Liver (tissue), 9 donors: ENCODE measurements around the gene BID. TPM values are rescaled to one million over a fixed set of nuclear protein-coding genes. Genes with fewer than 3 reads are reported as not detected.

Experiments
- DNase-seq: peaks from one replicate; pipeline ENCODE4 v3.0.0-alpha.2; 2017; ENCODE audit warnings: low spot score
- H3K27ac ChIP-seq, 2 donors: one replicate each; pipeline ENCODE4 v1.7.0; 2013; ENCODE audit warnings: inconsistent platforms in 2 of 2, low read length in 2 of 2, control low read depth in 1 of 2, low read depth in 1 of 2, mild to moderate bottlenecking in 1 of 2
- H3K27me3 ChIP-seq, 4 donors: one replicate each; pipeline versions ENCODE4 v1.6.1 to v1.7.0; 2013; ENCODE audit warnings: low read length in 3 of 4, inconsistent platforms in 1 of 4, mild to moderate bottlenecking in 1 of 4, moderate library complexity in 1 of 4; ENCODE audit not compliant: control insufficient read depth in 4 of 4, insufficient read depth in 4 of 4
- H3K36me3 ChIP-seq, 4 donors: one replicate each; pipeline versions ENCODE4 v1.6.1 to v1.7.0; 2013; ENCODE audit warnings: low read length in 3 of 4, mild to moderate bottlenecking in 3 of 4, low read depth in 1 of 4, moderate library complexity in 1 of 4; ENCODE audit not compliant: control insufficient read depth in 4 of 4, insufficient read depth in 3 of 4
- H3K4me1 ChIP-seq, 4 donors: one replicate each; pipeline versions ENCODE4 v1.6.1 to v1.7.0; 2013; ENCODE audit warnings: low read length in 3 of 4, mild to moderate bottlenecking in 3 of 4, moderate library complexity in 1 of 4; ENCODE audit not compliant: control insufficient read depth in 4 of 4, insufficient read depth in 4 of 4
- H3K4me3 ChIP-seq, 3 donors: one replicate each; pipeline versions ENCODE4 v1.6.1 to v1.7.0; 2013; ENCODE audit warnings: low read length in 3 of 3, control low read depth in 1 of 3, low read depth in 1 of 3, mild to moderate bottlenecking in 1 of 3
- H3K9ac ChIP-seq, 2 donors: one replicate each; pipeline ENCODE4 v1.7.0; 2013; ENCODE audit warnings: low read length in 2 of 2, mild to moderate bottlenecking in 2 of 2, moderate library complexity in 2 of 2, control low read depth in 1 of 2, low read depth in 1 of 2
- H3K9me3 ChIP-seq, 4 donors: one replicate each; pipeline versions ENCODE4 v1.6.1 to v1.7.0; 2013; ENCODE audit warnings: low read length in 3 of 4; ENCODE audit not compliant: control insufficient read depth in 4 of 4
- EGR1 ChIP-seq, 2 donors: IDR thresholded peaks; 2 replicates each; pipeline ENCODE4 v1.6.1; 2016 to 2018; ENCODE audit warnings: antibody characterized with exemption in 2 of 2, low read depth in 2 of 2
- FOXA1 ChIP-seq: IDR thresholded peaks from 2 replicates; pipeline ENCODE4 v1.6.1; 2016; ENCODE audit warnings: antibody characterized with exemption
- FOXA2 ChIP-seq: IDR thresholded peaks from 2 replicates; pipeline ENCODE4 v1.6.1; 2016; ENCODE audit warnings: antibody characterized with exemption
- GABPA ChIP-seq, 2 donors: IDR thresholded peaks in 1 of 2; conservative IDR thresholded peaks in 1 of 2; 2 replicates each; pipeline ENCODE4 v1.6.1; 2016; ENCODE audit warnings: antibody characterized with exemption in 2 of 2, mild to moderate bottlenecking in 1 of 2, moderate library complexity in 1 of 2
- HNF4A ChIP-seq, 2 donors: conservative IDR thresholded peaks; 2 replicates each; pipeline ENCODE4 v1.6.1; 2016; ENCODE audit warnings: antibody characterized with exemption in 2 of 2, mild to moderate bottlenecking in 2 of 2
- HNF4G ChIP-seq: IDR thresholded peaks from 2 replicates; pipeline ENCODE4 v1.6.1; 2016; ENCODE audit warnings: antibody characterized with exemption
- JUND ChIP-seq, 2 donors: IDR thresholded peaks; 2 replicates each; pipeline ENCODE4 v1.6.1; 2016; ENCODE audit warnings: antibody characterized with exemption in 2 of 2
- NR2F2 ChIP-seq: IDR thresholded peaks from 2 replicates; pipeline ENCODE4 v1.6.1; 2016; ENCODE audit warnings: antibody characterized with exemption
- RAD21 ChIP-seq, 2 donors: IDR thresholded peaks; 2 replicates each; pipeline ENCODE4 v1.6.1; 2016; ENCODE audit warnings: antibody characterized with exemption in 2 of 2, mild to moderate bottlenecking in 2 of 2
- RXRA ChIP-seq, 2 donors: IDR thresholded peaks; 2 replicates each; pipeline ENCODE4 v1.6.1; 2017 to 2018; ENCODE audit warnings: antibody characterized with exemption in 2 of 2, mild to moderate bottlenecking in 1 of 2
- SP1 ChIP-seq: IDR thresholded peaks from 2 replicates; pipeline ENCODE4 v1.6.1; 2018; ENCODE audit warnings: antibody characterized with exemption, mild to moderate bottlenecking
- TAF1 ChIP-seq: conservative IDR thresholded peaks from 2 replicates; pipeline ENCODE4 v1.6.1; 2016; ENCODE audit warnings: antibody characterized with exemption, mild to moderate bottlenecking
- YY1 ChIP-seq: IDR thresholded peaks from 2 replicates; pipeline ENCODE4 v1.6.1; 2016; ENCODE audit warnings: antibody characterized with exemption, mild to moderate bottlenecking
- WGBS: extraction: QIAGEN DNeasy Blood & Tissue Kit; methylation state at CpG from one replicate; pipeline ENCODE4 v1.1.7; 2013; 5-methylcytosine and 5-hydroxymethylcytosine counted together
- polyA plus RNA-seq, 2 donors: library from polyadenylated mRNA; stranded (reverse) in 1 of 2; unstranded in 1 of 2; fragments of 200-250 nt in 1 of 2; fragments of >200 nt in 1 of 2; fragmentation: Nextera tagmentation in 1 of 2; extraction: Ambion mirVana in 1 of 2; gene quantifications; one replicate each; pipeline versions ENCODE4 v1.2.1 to v1.2.3, GENCODE V29; 2013 to 2015
- total RNA-seq, 2 donors: library from RNA; depleted of rRNA; stranded (reverse); fragments of >200 nt; gene quantifications; one replicate each; pipeline ENCODE4 v1.2.3, GENCODE V29; 2014
- TF ChIP-seq, protein P1 (sequence below): fragments of 150-350 bp; IDR thresholded peaks from 2 replicates; pipeline ENCODE4 v1.5.1; 2017; ENCODE audit warnings: improper control_type of control experiment, low read depth, low read length; ENCODE audit not compliant: missing input control
- TF ChIP-seq, protein P2 (sequence below): IDR thresholded peaks from 2 replicates; pipeline ENCODE4 v1.6.1; 2016; ENCODE audit warnings: antibody characterized with exemption
- TF ChIP-seq, protein P3 (sequence below): IDR thresholded peaks from 2 replicates; pipeline ENCODE4 v1.6.1; 2016; ENCODE audit warnings: antibody characterized with exemption, mild to moderate bottlenecking
- TF ChIP-seq, protein P4 (sequence below): IDR thresholded peaks from 2 replicates; pipeline ENCODE4 v1.6.1; 2016; ENCODE audit warnings: antibody characterized with exemption
- TF ChIP-seq, protein P5 (sequence below): IDR thresholded peaks from 2 replicates; pipeline ENCODE4 v1.6.1; 2016; ENCODE audit warnings: antibody characterized with exemption
- donor health status: healthy.
- donor health status: healthy.
- donor health status: healthy.
- donor health status: healthy.
- donor health status: healthy.

The BID gene
- total and polyA plus RNA-seq, 4 donors = 28.7 to 66.9 (median 52.6) TPM

DNA sequence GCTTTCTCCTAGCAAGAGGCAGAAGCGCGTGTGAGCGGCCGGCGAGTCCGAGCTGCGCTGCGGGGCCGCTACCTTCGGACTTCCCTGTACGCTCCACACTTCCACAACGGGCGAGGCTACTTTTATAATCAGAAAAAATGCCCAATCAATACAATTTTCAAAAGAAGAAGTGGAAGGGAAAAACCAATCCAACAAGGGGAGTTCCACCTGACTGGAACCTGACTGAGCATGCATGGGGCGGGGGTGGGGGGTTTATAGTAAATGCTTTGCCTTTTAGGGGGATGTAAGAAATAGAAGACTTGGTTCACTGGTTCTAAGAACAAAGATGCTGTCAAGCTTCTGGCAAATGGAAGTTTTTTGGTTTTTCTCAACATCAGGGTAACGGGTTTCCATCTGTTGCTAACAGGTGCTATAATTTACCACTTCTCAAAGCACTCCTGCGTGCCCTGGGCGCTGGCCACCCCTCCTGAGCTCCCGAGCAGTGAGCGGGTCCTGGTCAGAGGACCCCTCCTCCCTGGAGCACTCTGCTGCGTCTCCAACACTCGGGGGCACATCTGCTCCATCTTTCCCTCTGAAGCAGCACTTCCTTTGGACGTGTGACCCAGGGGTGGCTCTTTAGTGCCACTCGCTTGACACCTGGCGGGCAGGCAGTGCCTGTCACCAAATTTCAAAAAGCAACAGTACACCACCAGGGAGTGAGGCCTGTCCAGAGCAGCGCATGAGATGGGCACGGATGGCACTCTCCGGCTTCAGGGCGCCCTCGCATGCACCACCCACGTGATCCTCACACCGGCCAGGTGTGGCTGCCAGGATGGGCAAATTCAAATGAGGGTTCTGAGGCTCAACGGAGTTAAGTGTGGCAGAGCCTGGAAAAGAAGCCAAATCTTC lies 21.6 kb upstream of the BID start:
- no peak for DNase-seq

More for the DNA sequence above, 21.6 kb upstream of the BID start:
- H3K27ac ChIP-seq = peak overlapping the region; percentile 65
- H3K4me3 ChIP-seq = no peak overlapping the region
- WGBS = 88% methylated on average over 32 of the region's 32 CpGs
- no peaks in the 10 kb centered on the region for H3K9me3 ChIP-seq
- TF ChIP-seq, protein P1, sequence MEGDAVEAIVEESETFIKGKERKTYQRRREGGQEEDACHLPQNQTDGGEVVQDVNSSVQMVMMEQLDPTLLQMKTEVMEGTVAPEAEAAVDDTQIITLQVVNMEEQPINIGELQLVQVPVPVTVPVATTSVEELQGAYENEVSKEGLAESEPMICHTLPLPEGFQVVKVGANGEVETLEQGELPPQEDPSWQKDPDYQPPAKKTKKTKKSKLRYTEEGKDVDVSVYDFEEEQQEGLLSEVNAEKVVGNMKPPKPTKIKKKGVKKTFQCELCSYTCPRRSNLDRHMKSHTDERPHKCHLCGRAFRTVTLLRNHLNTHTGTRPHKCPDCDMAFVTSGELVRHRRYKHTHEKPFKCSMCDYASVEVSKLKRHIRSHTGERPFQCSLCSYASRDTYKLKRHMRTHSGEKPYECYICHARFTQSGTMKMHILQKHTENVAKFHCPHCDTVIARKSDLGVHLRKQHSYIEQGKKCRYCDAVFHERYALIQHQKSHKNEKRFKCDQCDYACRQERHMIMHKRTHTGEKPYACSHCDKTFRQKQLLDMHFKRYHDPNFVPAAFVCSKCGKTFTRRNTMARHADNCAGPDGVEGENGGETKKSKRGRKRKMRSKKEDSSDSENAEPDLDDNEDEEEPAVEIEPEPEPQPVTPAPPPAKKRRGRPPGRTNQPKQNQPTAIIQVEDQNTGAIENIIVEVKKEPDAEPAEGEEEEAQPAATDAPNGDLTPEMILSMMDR = no peak
- TF ChIP-seq, protein P2, sequence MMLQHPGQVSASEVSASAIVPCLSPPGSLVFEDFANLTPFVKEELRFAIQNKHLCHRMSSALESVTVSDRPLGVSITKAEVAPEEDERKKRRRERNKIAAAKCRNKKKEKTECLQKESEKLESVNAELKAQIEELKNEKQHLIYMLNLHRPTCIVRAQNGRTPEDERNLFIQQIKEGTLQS = no peak
- no peak for TF ChIP-seq RAD21 (IDR thresholded peaks at IDR 0.05)
- TF ChIP-seq TAF1 = no peak
- no peak for TF ChIP-seq JUND (IDR thresholded peaks at IDR 0.05)
- TF ChIP-seq FOXA1 = no peak
- TF ChIP-seq HNF4G = no peak
- TF ChIP-seq HNF4A (conservative IDR thresholded peaks at IDR 0.05) = no peak
- TF ChIP-seq GABPA (IDR thresholded peaks at IDR 0.05 in 1 of 2, conservative IDR thresholded peaks at IDR 0.05 in 1 of 2) = no peak
- TF ChIP-seq, protein P3, sequence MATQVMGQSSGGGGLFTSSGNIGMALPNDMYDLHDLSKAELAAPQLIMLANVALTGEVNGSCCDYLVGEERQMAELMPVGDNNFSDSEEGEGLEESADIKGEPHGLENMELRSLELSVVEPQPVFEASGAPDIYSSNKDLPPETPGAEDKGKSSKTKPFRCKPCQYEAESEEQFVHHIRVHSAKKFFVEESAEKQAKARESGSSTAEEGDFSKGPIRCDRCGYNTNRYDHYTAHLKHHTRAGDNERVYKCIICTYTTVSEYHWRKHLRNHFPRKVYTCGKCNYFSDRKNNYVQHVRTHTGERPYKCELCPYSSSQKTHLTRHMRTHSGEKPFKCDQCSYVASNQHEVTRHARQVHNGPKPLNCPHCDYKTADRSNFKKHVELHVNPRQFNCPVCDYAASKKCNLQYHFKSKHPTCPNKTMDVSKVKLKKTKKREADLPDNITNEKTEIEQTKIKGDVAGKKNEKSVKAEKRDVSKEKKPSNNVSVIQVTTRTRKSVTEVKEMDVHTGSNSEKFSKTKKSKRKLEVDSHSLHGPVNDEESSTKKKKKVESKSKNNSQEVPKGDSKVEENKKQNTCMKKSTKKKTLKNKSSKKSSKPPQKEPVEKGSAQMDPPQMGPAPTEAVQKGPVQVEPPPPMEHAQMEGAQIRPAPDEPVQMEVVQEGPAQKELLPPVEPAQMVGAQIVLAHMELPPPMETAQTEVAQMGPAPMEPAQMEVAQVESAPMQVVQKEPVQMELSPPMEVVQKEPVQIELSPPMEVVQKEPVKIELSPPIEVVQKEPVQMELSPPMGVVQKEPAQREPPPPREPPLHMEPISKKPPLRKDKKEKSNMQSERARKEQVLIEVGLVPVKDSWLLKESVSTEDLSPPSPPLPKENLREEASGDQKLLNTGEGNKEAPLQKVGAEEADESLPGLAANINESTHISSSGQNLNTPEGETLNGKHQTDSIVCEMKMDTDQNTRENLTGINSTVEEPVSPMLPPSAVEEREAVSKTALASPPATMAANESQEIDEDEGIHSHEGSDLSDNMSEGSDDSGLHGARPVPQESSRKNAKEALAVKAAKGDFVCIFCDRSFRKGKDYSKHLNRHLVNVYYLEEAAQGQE = no peak
- TF ChIP-seq, protein P4, sequence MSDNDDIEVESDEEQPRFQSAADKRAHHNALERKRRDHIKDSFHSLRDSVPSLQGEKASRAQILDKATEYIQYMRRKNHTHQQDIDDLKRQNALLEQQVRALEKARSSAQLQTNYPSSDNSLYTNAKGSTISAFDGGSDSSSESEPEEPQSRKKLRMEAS = no peak
- TF ChIP-seq EGR1 (IDR thresholded peaks at IDR 0.05; ENCODE audit: low read depth in 2 of 2) = no peak
- TF ChIP-seq, protein P5, sequence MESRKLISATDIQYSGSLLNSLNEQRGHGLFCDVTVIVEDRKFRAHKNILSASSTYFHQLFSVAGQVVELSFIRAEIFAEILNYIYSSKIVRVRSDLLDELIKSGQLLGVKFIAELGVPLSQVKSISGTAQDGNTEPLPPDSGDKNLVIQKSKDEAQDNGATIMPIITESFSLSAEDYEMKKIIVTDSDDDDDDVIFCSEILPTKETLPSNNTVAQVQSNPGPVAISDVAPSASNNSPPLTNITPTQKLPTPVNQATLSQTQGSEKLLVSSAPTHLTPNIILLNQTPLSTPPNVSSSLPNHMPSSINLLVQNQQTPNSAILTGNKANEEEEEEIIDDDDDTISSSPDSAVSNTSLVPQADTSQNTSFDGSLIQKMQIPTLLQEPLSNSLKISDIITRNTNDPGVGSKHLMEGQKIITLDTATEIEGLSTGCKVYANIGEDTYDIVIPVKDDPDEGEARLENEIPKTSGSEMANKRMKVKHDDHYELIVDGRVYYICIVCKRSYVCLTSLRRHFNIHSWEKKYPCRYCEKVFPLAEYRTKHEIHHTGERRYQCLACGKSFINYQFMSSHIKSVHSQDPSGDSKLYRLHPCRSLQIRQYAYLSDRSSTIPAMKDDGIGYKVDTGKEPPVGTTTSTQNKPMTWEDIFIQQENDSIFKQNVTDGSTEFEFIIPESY = no peak
- no peak for TF ChIP-seq NR2F2
- TF ChIP-seq RXRA (IDR thresholded peaks at IDR 0.05) = no peak
- TF ChIP-seq YY1 = no peak
- no peak for TF ChIP-seq SP1
- no peak for TF ChIP-seq FOXA2
- H3K27me3 ChIP-seq = no peaks in the 10 kb centered on the region
- H3K9ac ChIP-seq = no peak overlapping the region
- H3K36me3 ChIP-seq = peaks cover 0 to 10% (median 4%) of the 10 kb centered on the region in 4 donors
- H3K4me1 ChIP-seq = peaks cover 4 to 29% (median 17%) of the 10 kb centered on the region in 4 donors
